Measurements from ENCODE around the gene TMEM170B.

The TMEM170B gene

GRCh38 chr6:11586536-11586935, 49.0 kb downstream of the TMEM170B start:
- TF ChIP-seq ZNF274 (IDR thresholded peaks at IDR 0.05; ENCODE audit: low read depth, low read length), result no peak

GRCh38 chr6:11589261-11589660, 51.7 kb downstream of the TMEM170B start:
- H3K4me3 ChIP-seq (ENCODE audit: low read length), result no peak overlapping the region
- no peak for TF ChIP-seq ZNF274 (IDR thresholded peaks at IDR 0.05; ENCODE audit: low read depth, low read length)

More at GRCh38 chr6:11586536-11586935, 49.0 kb downstream of the TMEM170B start:
- no peak overlapping the region for H3K4me3 ChIP-seq (ENCODE audit: low read length)

GRCh38 chr6:11592294-11592906, 54.9 kb downstream of the TMEM170B start:
- no peak for TF ChIP-seq ZNF274 (IDR thresholded peaks at IDR 0.05; ENCODE audit: low read depth, low read length)
- no peak overlapping the region for H3K4me3 ChIP-seq (ENCODE audit: low read length)

DNA sequence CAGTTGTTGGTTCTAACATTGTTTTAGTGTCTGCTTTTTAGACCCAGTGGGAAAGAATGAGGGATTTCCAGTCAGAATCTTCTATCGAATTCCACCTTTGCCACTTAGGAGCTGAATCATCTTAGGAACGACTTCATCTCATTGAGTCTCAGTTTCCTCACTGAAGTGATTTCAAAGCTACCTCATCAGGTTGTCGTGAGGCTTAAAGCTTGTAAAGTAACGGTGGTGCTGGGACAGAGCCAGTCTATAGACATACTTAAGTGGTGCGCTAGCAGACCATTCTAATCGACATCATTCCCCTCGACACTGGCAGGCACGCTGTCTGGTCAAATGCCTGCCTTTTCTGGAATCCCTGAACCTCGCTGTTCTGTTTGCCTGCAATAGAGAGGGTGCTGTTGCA, 55.5 kb downstream of the TMEM170B start:
- H3K4me3 ChIP-seq (ENCODE audit: low read length), result no peak overlapping the region
- no peak for TF ChIP-seq ZNF274 (IDR thresholded peaks at IDR 0.05; ENCODE audit: low read depth, low read length)

GRCh38 chr6:11595903-11596302, 58.4 kb downstream of the TMEM170B start:
- TF ChIP-seq ZNF274 (IDR thresholded peaks at IDR 0.05; ENCODE audit: low read depth, low read length), result no peak
- H3K4me3 ChIP-seq (ENCODE audit: low read length), result no peak overlapping the region

GRCh38 chr6:11596640-11597237, 59.2 kb downstream of the TMEM170B start:
- TF ChIP-seq ZNF274 (IDR thresholded peaks at IDR 0.05; ENCODE audit: low read depth, low read length), result no peak
- no peak overlapping the region for H3K4me3 ChIP-seq (ENCODE audit: low read length)

DNA sequence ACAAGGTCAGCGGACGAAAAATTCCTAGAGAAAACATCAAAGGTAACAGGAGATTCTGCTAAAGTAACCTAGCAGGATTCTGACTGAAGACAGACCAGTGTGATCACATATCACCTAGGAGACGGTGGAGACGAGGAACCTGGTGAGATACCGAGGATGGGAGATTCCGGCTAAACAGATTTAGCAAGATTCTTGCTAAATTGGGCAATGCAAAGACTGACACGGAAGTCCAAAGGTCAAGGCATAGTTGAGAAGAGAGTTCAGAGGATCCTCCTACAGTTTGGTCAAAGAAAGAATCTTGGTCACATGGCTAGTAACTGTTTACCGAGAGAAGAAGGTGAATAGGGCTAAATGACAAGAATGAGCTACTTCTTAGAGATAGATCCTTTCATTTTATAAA, 61.1 kb downstream of the TMEM170B start:
- no peak overlapping the region for H3K4me3 ChIP-seq (ENCODE audit: low read length)
- TF ChIP-seq ZNF274 (IDR thresholded peaks at IDR 0.05; ENCODE audit: low read depth, low read length), result no peak

- H3K4me3 ChIP-seq (ENCODE audit: low read length), result no peak overlapping the region
- TF ChIP-seq ZNF274 (IDR thresholded peaks at IDR 0.05; ENCODE audit: low read depth, low read length), result no peak
These were observed 62.7 kb downstream of the TMEM170B start for GRCh38 chr6:11600251-11600650.

GRCh38 chr6:11601776-11602605, 64.4 kb downstream of the TMEM170B start:
- no peak overlapping the region for H3K4me3 ChIP-seq (ENCODE audit: low read length)
- no peak for TF ChIP-seq ZNF274 (IDR thresholded peaks at IDR 0.05; ENCODE audit: low read depth, low read length)

GRCh38 chr6:11604215-11604614, 66.7 kb downstream of the TMEM170B start:
- no peak overlapping the region for H3K4me3 ChIP-seq (ENCODE audit: low read length)
- no peak for TF ChIP-seq ZNF274 (IDR thresholded peaks at IDR 0.05; ENCODE audit: low read depth, low read length)

GRCh38 chr6:11604836-11605506, 67.4 kb downstream of the TMEM170B start:
- no peak overlapping the region for H3K4me3 ChIP-seq (ENCODE audit: low read length)
- TF ChIP-seq ZNF274 (IDR thresholded peaks at IDR 0.05; ENCODE audit: low read depth, low read length), result no peak

DNA sequence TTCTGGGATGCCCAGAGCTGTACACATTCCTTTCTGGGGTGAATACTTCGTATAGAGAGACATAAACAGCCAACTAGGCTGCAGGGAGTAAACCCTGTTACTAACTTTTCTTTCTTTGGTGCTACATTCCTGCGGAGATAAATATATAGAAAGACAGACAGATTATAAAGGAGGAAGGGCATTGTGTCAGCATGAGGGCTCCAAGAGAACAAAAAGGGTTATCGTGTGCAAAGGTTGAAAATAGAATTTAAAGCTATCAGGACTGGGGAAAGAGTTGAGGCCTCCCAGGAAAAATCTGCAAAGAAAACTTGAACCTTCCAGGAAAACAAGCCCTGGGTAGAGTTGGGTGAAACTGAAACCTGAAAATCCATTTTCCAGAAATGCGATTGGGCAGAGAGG, 68.0 kb downstream of the TMEM170B start:
- no peak for TF ChIP-seq ZNF274 (IDR thresholded peaks at IDR 0.05; ENCODE audit: low read depth, low read length)

GRCh38 chr6:11606332-11606731, 68.8 kb downstream of the TMEM170B start:
- H3K4me3 ChIP-seq (ENCODE audit: low read length), result no peak overlapping the region
- TF ChIP-seq ZNF274 (IDR thresholded peaks at IDR 0.05; ENCODE audit: low read depth, low read length), result no peak

More for the DNA sequence above, 68.0 kb downstream of the TMEM170B start:
- no peak overlapping the region for H3K4me3 ChIP-seq (ENCODE audit: low read length)

DNA sequence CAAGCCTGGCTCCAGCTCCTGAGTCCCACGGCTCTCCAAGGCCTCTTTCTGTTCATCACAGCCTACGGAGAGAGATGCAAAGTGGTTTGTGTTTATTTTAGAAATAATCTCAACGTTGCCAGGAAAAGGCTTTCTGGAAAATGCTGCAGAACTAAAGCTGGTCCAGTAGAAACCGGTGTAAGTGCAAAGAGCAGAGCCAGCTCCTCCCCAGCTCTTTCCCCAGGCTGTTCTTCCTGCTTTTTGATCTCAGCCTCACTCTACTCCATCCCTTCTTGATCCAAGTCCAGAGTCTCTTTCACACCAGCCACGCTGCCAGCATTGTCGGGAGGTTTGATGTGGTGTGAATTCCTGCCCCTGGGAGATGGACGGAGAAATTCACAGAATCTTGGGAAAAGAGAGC, 69.8 kb downstream of the TMEM170B start:
- H3K4me3 ChIP-seq (ENCODE audit: low read length), result no peak overlapping the region
- TF ChIP-seq ZNF274 (IDR thresholded peaks at IDR 0.05; ENCODE audit: low read depth, low read length), result no peak
